ENCODE measurements around the gene PCDHGA2.

GRCh38 chr5:141349917-141350619 lies 11.5 kb downstream of the PCDHGA2 start, which contains the start of gene PCDHGB1:
- TF ChIP-seq POLR2A (IDR thresholded peaks at IDR 0.05) (no peak), CTCF (IDR thresholded peaks at IDR 0.05) (no peak)

All from uterus (tissue), 2 donors.